K562 (cell line): ENCODE data around the gene UBE2H. TPM values are rescaled to one million over a fixed set of nuclear protein-coding genes. Genes with fewer than 3 reads are reported as not detected.

Source experiments
- CBX3 ChIP-seq, 2 experiments: IDR thresholded peaks; 1 replicate in 1 of 2; 2 replicates in 1 of 2; pipeline ENCODE4 v1.6.1; 2012; ENCODE audit warnings: inconsistent platforms in 2 of 2, low read length in 2 of 2, borderline replicate concordance in 1 of 2, control low read depth in 1 of 2
- CEBPG ChIP-seq, 3 experiments: fragments of 200-800 bp in 1 of 3; sonication (Bioruptor generic) in 1 of 3; sonication (generic) in 1 of 3; formaldehyde crosslinking in 1 of 3; IDR thresholded peaks in 2 of 3; conservative IDR thresholded peaks in 1 of 3; 2 replicates each; pipeline versions ENCODE4 v1.6.1 to v1.8.0; 2016 to 2022; ENCODE audit warnings: missing compliant biosample characterization in 2 of 3, missing genetic modification characterization in 2 of 3, mild to moderate bottlenecking in 1 of 3, missing genetic modification reagents in 1 of 3
- IRF2 ChIP-seq: sonication (generic); formaldehyde crosslinking; IDR thresholded peaks from 2 replicates; pipeline ENCODE4 v1.8.1; 2022; ENCODE audit warnings: mild to moderate bottlenecking, missing genetic modification reagents
- MEIS2 ChIP-seq: fragments of 450-650 bp; IDR thresholded peaks from 2 replicates; pipeline ENCODE4 v1.6.1; 2014; ENCODE audit warnings: mild to moderate bottlenecking; ENCODE audit not compliant: partially characterized antibody
- MTA2 ChIP-seq: fragments of 450-650 bp; IDR thresholded peaks from 2 replicates; pipeline ENCODE4 v1.6.1; 2016; ENCODE audit warnings: low read depth
- NCOR1 ChIP-seq: fragments of 450-650 bp; IDR thresholded peaks from 2 replicates; pipeline ENCODE4 v1.6.1; 2016; ENCODE audit warnings: mild to moderate bottlenecking, moderate library complexity
- TCF3 ChIP-seq: sonication (generic); formaldehyde crosslinking; IDR thresholded peaks from 2 replicates; pipeline ENCODE4 v1.4.0; 2020; ENCODE audit warnings: mild to moderate bottlenecking, missing genetic modification reagents
- TEAD4 ChIP-seq, 2 experiments: sonication (generic) in 1 of 2; formaldehyde crosslinking in 1 of 2; IDR thresholded peaks; 2 replicates each; pipeline versions ENCODE4 v1.6.1 to v1.8.0; 2012 to 2022; ENCODE audit warnings: borderline replicate concordance in 1 of 2, inconsistent platforms in 1 of 2, low read length in 1 of 2, mild to moderate bottlenecking in 1 of 2, missing genetic modification reagents in 1 of 2
- TOE1 ChIP-seq, 2 experiments: fragments of 450-650 bp in 1 of 2; sonication (generic) in 1 of 2; formaldehyde crosslinking in 1 of 2; IDR thresholded peaks; 2 replicates each; pipeline versions ENCODE4 v1.7.1 to v1.8.0; 2016 to 2022; ENCODE audit warnings: borderline replicate concordance in 2 of 2, mild to moderate bottlenecking in 2 of 2, antibody characterized with exemption in 1 of 2, inconsistent platforms in 1 of 2, low read depth in 1 of 2, missing genetic modification reagents in 1 of 2, moderate library complexity in 1 of 2
- ZBTB49 ChIP-seq: sonication (generic); formaldehyde crosslinking; IDR thresholded peaks from 2 replicates; pipeline ENCODE4 v1.8.0; 2022; ENCODE audit warnings: missing genetic modification reagents, mild to moderate bottlenecking, borderline replicate concordance
- polyA plus RNA-seq, 8 experiments: library from polyadenylated mRNA; depleted of rRNA in 4 of 8; stranded (reverse) in 5 of 8; unstranded in 3 of 8; fragments of >200 nt; fragmentation: Nextera tagmentation in 2 of 8; fragmentation: Illumina TruSeq in 1 of 8; extraction: Ambion mirVana in 2 of 8; extraction: Trizol in 1 of 8; gene quantifications; 2 replicates each; pipeline versions ENCODE4 v1.2.1 to v1.2.3, GENCODE V29; 2011 to 2014; ENCODE audit warnings: inconsistent platforms in 1 of 8, missing spikeins in 1 of 8
- total RNA-seq, 7 experiments: library from RNA; depleted of rRNA in 6 of 7; stranded (reverse); fragments of >200 nt in 6 of 7; fragmentation: Illumina TruSeq in 2 of 7; extraction: Trizol in 2 of 7; gene quantifications; 2 replicates each; pipeline versions ENCODE4 v1.2.1 to v1.2.3, GENCODE V29; 2011 to 2021; ENCODE audit warnings: low replicate concordance in 1 of 7
- TF ChIP-seq, protein P1 (sequence below): IDR thresholded peaks from 2 replicates; pipeline ENCODE4 v1.6.1; 2011; ENCODE audit warnings: borderline replicate concordance, low read depth, mild to moderate bottlenecking, moderate library complexity, low read length; ENCODE audit not compliant: insufficient read depth, poor library complexity, severe bottlenecking
- TF ChIP-seq, protein P2 (sequence below): sonication (generic); IDR thresholded peaks from 2 replicates; pipeline ENCODE4 v1.6.1; 2016

UBE2H gene
- total and polyA plus RNA-seq, 9 of the 15 experiments (the other 6 are each of a cell fraction or from before 2014, with no cell fraction given), result 6.3 to 33.0 (median 13.3) TPM

DNA sequence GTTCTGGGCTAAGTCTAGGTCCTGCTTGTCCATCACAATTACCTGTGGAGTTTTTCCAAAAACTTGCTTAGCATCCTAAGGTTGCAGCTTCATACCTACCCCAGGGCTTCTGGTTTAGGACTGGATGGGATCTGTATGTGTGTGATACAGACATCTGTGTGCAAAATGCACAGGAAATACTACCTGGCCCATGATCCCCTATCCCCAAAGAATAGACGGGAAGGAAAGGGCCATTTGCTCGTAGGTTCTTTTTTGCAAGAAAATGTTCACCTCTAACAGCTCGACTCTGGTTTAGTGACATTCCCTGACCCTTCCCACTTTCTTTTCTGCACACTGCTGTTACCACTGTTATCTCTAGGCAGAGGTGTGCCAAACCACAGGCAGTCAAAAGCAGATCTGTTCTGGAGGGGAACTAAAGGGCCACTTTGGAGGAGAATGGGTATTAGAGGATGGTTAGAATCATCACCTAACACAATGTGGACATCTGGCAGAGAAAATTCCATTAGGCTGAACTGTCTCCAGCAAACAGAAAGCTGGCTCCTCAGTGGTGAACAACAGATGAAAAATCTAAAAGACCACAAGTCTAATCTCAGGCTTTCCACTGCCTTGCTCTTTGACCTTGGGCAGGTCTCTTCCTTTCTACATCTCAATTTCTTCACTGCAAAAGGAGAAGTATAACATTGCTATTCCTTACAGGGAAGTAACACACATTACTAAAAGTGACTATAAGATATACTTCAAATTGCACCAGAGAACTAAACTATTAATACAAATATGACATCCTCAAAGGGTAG, 107.4 kb downstream of the UBE2H start (continued):
- TF ChIP-seq, protein P1, sequence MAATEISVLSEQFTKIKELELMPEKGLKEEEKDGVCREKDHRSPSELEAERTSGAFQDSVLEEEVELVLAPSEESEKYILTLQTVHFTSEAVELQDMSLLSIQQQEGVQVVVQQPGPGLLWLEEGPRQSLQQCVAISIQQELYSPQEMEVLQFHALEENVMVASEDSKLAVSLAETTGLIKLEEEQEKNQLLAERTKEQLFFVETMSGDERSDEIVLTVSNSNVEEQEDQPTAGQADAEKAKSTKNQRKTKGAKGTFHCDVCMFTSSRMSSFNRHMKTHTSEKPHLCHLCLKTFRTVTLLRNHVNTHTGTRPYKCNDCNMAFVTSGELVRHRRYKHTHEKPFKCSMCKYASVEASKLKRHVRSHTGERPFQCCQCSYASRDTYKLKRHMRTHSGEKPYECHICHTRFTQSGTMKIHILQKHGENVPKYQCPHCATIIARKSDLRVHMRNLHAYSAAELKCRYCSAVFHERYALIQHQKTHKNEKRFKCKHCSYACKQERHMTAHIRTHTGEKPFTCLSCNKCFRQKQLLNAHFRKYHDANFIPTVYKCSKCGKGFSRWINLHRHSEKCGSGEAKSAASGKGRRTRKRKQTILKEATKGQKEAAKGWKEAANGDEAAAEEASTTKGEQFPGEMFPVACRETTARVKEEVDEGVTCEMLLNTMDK, result no peak
- no peak for TF ChIP-seq CEBPG (CRISPR knock-in tag; IDR thresholded peaks at IDR 0.05)
- 0 out of 4 replicates have a peak, but pooled peaks of 1 of the 2 experiments have one; percentile 23 for TF ChIP-seq CEBPG (tag; conservative IDR thresholded peaks at IDR 0.05 in 1 of 2, IDR thresholded peaks at IDR 0.05 in 1 of 2)
- TF ChIP-seq MEIS2, result peak; percentile 2
- peak; percentile 55 for TF ChIP-seq NCOR1
- peak; percentile 72; the same call in 1 of the 2 replicates for TF ChIP-seq TCF3
- peak; percentile 11; the same call in 1 of the 2 replicates for TF ChIP-seq IRF2 (CRISPR knock-in tag)
- no peak for TF ChIP-seq TOE1 (IDR thresholded peaks at IDR 0.05; ENCODE audit: borderline replicate concordance)
- TF ChIP-seq TOE1 (CRISPR knock-in tag; IDR thresholded peaks at IDR 0.05; ENCODE audit: borderline replicate concordance, low read depth), result 0 out of 2 replicates have a peak, but pooled peaks have one; percentile 56
- TF ChIP-seq ZBTB49 (CRISPR knock-in tag), result 0 out of 2 replicates have a peak, but pooled peaks have one; percentile 16
- peak; percentile 43; the same call in 1 of the 2 replicates for TF ChIP-seq MTA2
- TF ChIP-seq TEAD4 (IDR thresholded peaks at IDR 0.05; ENCODE audit: low read length), result peak; percentile 86
- TF ChIP-seq TEAD4 (CRISPR knock-in tag; IDR thresholded peaks at IDR 0.05; ENCODE audit: borderline replicate concordance), result no peak
- TF ChIP-seq, protein P2, sequence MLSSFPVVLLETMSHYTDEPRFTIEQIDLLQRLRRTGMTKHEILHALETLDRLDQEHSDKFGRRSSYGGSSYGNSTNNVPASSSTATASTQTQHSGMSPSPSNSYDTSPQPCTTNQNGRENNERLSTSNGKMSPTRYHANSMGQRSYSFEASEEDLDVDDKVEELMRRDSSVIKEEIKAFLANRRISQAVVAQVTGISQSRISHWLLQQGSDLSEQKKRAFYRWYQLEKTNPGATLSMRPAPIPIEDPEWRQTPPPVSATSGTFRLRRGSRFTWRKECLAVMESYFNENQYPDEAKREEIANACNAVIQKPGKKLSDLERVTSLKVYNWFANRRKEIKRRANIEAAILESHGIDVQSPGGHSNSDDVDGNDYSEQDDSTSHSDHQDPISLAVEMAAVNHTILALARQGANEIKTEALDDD, result peak; percentile 54; the same call in 1 of the 2 replicates
- 0 out of 3 replicates have a peak, but pooled peaks of 1 of the 2 experiments have one; percentile 15 for TF ChIP-seq CBX3 (IDR thresholded peaks at IDR 0.05; ENCODE audit: borderline replicate concordance in 1 of 2, low read length in 2 of 2)
